OCI-LY1 (cell line): ENCODE results near the gene CD83.

Source experiments
- H2AFZ ChIP-seq: fragments of 200-600 bp; sonication (generic), shearing (Covaris generic); 2 replicates; pipeline ENCODE4 v1.6.0; 2014; ENCODE audit warnings: antibody characterized with exemption, mild to moderate bottlenecking, low read length
- H3F3A ChIP-seq: fragments of 200-600 bp; sonication (generic), shearing (Covaris generic); 2 replicates; pipeline ENCODE4 v1.6.0; 2014; ENCODE audit warnings: mild to moderate bottlenecking, antibody characterized with exemption, low read length, moderate library complexity; ENCODE audit not compliant: insufficient read depth
- H3K27ac ChIP-seq: fragments of 200-600 bp; sonication (generic); 2 replicates; pipeline ENCODE4 v1.5.1; 2014; ENCODE audit warnings: low read length, mixed run types, mild to moderate bottlenecking, low read depth; ENCODE audit not compliant: poor library complexity, severe bottlenecking
- H3K27me3 ChIP-seq: fragments of 200-600 bp; sonication (generic); 2 replicates; pipeline ENCODE4 v1.6.0; 2014; ENCODE audit warnings: antibody characterized with exemption, mild to moderate bottlenecking, low read length, moderate library complexity; ENCODE audit not compliant: insufficient read depth
- H3K36me3 ChIP-seq: fragments of 200-600 bp; sonication (generic); 2 replicates; pipeline ENCODE4 v1.6.1; 2014; ENCODE audit warnings: mild to moderate bottlenecking, antibody characterized with exemption, low read length, moderate library complexity, mixed read lengths; ENCODE audit not compliant: insufficient read depth
- H3K4me1 ChIP-seq: fragments of 200-600 bp; sonication (generic); 2 replicates; pipeline ENCODE4 v1.5.1; 2014; ENCODE audit warnings: mild to moderate bottlenecking, low read length, moderate library complexity; ENCODE audit not compliant: insufficient read depth, severe bottlenecking
- H3K4me2 ChIP-seq: fragments of 200-600 bp; sonication (generic), shearing (Covaris generic); 2 replicates; pipeline ENCODE4 v1.6.1; 2014; ENCODE audit warnings: low read length
- H3K4me3 ChIP-seq: fragments of 200-600 bp; sonication (generic); 2 replicates; pipeline ENCODE4 v1.5.1; 2014; ENCODE audit warnings: low read length, low read depth, mild to moderate bottlenecking, mixed read lengths; ENCODE audit not compliant: poor library complexity, severe bottlenecking
- H3K79me2 ChIP-seq: fragments of 200-600 bp; shearing (Covaris generic); 2 replicates; pipeline ENCODE4 v1.6.1; 2016; ENCODE audit warnings: mixed run types, low read length, mixed read lengths; ENCODE audit not compliant: insufficient read depth
- H3K9ac ChIP-seq: fragments of 200-600 bp; sonication (generic), shearing (Covaris generic); 2 replicates; pipeline ENCODE4 v1.6.1; 2014; ENCODE audit warnings: mild to moderate bottlenecking, low read length, mixed read lengths
- H3K9me2 ChIP-seq: fragments of 200-600 bp; sonication (generic), shearing (Covaris generic); 2 replicates; pipeline ENCODE4 v1.6.1; 2014; ENCODE audit warnings: low read depth, mild to moderate bottlenecking, low read length, mixed read lengths
- H3K9me3 ChIP-seq: fragments of 200-600 bp; shearing (Covaris generic); 2 replicates; pipeline ENCODE4 v1.6.1; 2014; ENCODE audit warnings: low read length, mixed read lengths
- H4K20me1 ChIP-seq: fragments of 200-600 bp; sonication (generic), shearing (Covaris generic); 2 replicates; pipeline ENCODE4 v1.6.0; 2016; ENCODE audit warnings: mild to moderate bottlenecking, low read length; ENCODE audit not compliant: insufficient read depth
- CTCF ChIP-seq: fragments of 200-600 bp; sonication (generic), shearing (Covaris generic); IDR thresholded peaks from 2 replicates; pipeline ENCODE4 v1.5.1; 2017; ENCODE audit warnings: mild to moderate bottlenecking, antibody characterized with exemption, low read length, moderate library complexity, mixed read lengths
- EZH2 ChIP-seq: fragments of 200-600 bp; sonication (generic), shearing (Covaris generic); IDR thresholded peaks from 2 replicates; pipeline ENCODE4 v1.8.0; 2017; ENCODE audit warnings: borderline replicate concordance, mixed run types, mild to moderate bottlenecking, antibody characterized with exemption, low read length, moderate library complexity, mixed read lengths

CD83 gene

GRCh38 chr6:14123386-14124111 is 6.0 kb downstream of the CD83 start:
- H3K9me2 ChIP-seq: no peaks in the 10 kb centered on the region
- H3K4me3 ChIP-seq: no peak overlapping the region
- no peak overlapping the region for H3K9ac ChIP-seq
- peaks cover 20% of the 10 kb centered on the region; the same call in 1 of the 2 replicates for H3K79me2 ChIP-seq
- no peak overlapping the region for H3K4me2 ChIP-seq
- TF ChIP-seq CTCF (no peak), EZH2 (no peak)
- H3K9me3 ChIP-seq: no peaks in the 10 kb centered on the region
- H3K27me3 ChIP-seq: no peaks in the 10 kb centered on the region
- no peaks in the 10 kb centered on the region for H3F3A ChIP-seq
- no peaks in the 10 kb centered on the region for H4K20me1 ChIP-seq
- no peak overlapping the region for H3K27ac ChIP-seq
- H3K4me1 ChIP-seq: peaks cover 66% of the 10 kb centered on the region
- H2AFZ ChIP-seq: no peak overlapping the region
- peaks cover 32% of the 10 kb centered on the region; the same call in 1 of the 2 replicates for H3K36me3 ChIP-seq

GRCh38 chr6:14125346-14125745 is 7.8 kb downstream of the CD83 start:
- Histone ChIP-seq H3K79me2 (peaks cover 20% of the 10 kb centered on the region; the same call in 1 of the 2 replicates), H3K9ac (no peak overlapping the region), H3K27ac (no peak overlapping the region), H3K4me1 (peaks cover 57% of the 10 kb centered on the region), H2AFZ (no peak overlapping the region), H3K36me3 (peaks cover 32% of the 10 kb centered on the region; the same call in 1 of the 2 replicates), H3K4me3 (no peak overlapping the region), H3K4me2 (no peak overlapping the region), H3K27me3 (no peaks in the 10 kb centered on the region), H4K20me1 (no peaks in the 10 kb centered on the region), H3K9me3 (no peaks in the 10 kb centered on the region), H3K9me2 (no peaks in the 10 kb centered on the region), H3F3A (no peaks in the 10 kb centered on the region)
- TF ChIP-seq CTCF (no peak), EZH2 (no peak)

- Histone ChIP-seq H3F3A (no peaks in the 10 kb centered on the region), H3K9ac (no peak overlapping the region), H3K4me1 (peaks cover 49% of the 10 kb centered on the region), H3K27ac (no peak overlapping the region), H3K9me3 (no peaks in the 10 kb centered on the region), H4K20me1 (no peaks in the 10 kb centered on the region), H3K4me2 (no peak overlapping the region), H3K4me3 (no peak overlapping the region), H3K36me3 (peaks cover 33% of the 10 kb centered on the region; the same call in 1 of the 2 replicates), H3K9me2 (no peaks in the 10 kb centered on the region), H3K79me2 (peaks cover 20% of the 10 kb centered on the region; the same call in 1 of the 2 replicates), H2AFZ (no peak overlapping the region), H3K27me3 (no peaks in the 10 kb centered on the region)
- no peak for TF ChIP-seq EZH2
- TF ChIP-seq CTCF: no peak
Measured at GRCh38 chr6:14126191-14126590, 8.6 kb downstream of the CD83 start.
